H9 (cell line): Measurements from ENCODE around the gene ADRA2A. TPM values are rescaled to one million over a fixed set of nuclear protein-coding genes. Genes with fewer than 3 reads are reported as not detected.

Source experiments
- DNase-seq: peaks from one replicate; pipeline ENCODE4 v3.0.0-alpha.2; 2017
- H2AFZ ChIP-seq: one replicate; pipeline ENCODE4 v1.6.1; 2013; ENCODE audit warnings: mild to moderate bottlenecking, low read length, control low read depth, moderate library complexity
- H2AK5ac ChIP-seq: 2 replicates; pipeline ENCODE4 v1.6.1; 2013; ENCODE audit warnings: low read length, control low read depth, mixed read lengths; ENCODE audit not compliant: insufficient read length
- H2BK120ac ChIP-seq: one replicate; pipeline ENCODE4 v1.6.1; 2013; ENCODE audit warnings: low read depth, mild to moderate bottlenecking, low read length, control low read depth, inconsistent platforms; ENCODE audit not compliant: poor library complexity, severe bottlenecking
- H2BK12ac ChIP-seq: 2 replicates; pipeline ENCODE4 v1.6.1; 2013; ENCODE audit warnings: low read length, control low read depth, mixed read lengths, low read depth; ENCODE audit not compliant: insufficient read length
- H2BK15ac ChIP-seq: 2 replicates; pipeline ENCODE4 v1.6.1; 2013; ENCODE audit warnings: low read depth, low read length, control low read depth
- H2BK20ac ChIP-seq: one replicate; pipeline ENCODE4 v1.6.1; 2013; ENCODE audit warnings: low read depth, mild to moderate bottlenecking, low read length, control low read depth, inconsistent platforms; ENCODE audit not compliant: poor library complexity, severe bottlenecking
- H2BK5ac ChIP-seq: 2 replicates; pipeline ENCODE4 v1.6.1; 2013; ENCODE audit warnings: low read length, control low read depth, mixed read lengths; ENCODE audit not compliant: insufficient read length
- H3K14ac ChIP-seq: 2 replicates; pipeline ENCODE4 v1.6.1; 2013; ENCODE audit warnings: low read length, control low read depth; ENCODE audit not compliant: insufficient read depth
- H3K18ac ChIP-seq: 2 replicates; pipeline ENCODE4 v1.6.1; 2013; ENCODE audit warnings: low read depth, mild to moderate bottlenecking, mixed read lengths, low read length, control low read depth; ENCODE audit not compliant: insufficient read length
- H3K23ac ChIP-seq: 2 replicates; pipeline ENCODE4 v1.6.1; 2013; ENCODE audit warnings: low read length, control low read depth, mixed read lengths, low read depth; ENCODE audit not compliant: insufficient read length
- H3K23me2 ChIP-seq: 2 replicates; pipeline ENCODE4 v1.6.1; 2013; ENCODE audit warnings: low read depth, mild to moderate bottlenecking, mixed read lengths, low read length, control low read depth; ENCODE audit not compliant: insufficient read length, poor library complexity, severe bottlenecking
- H3K27ac ChIP-seq: 2 replicates; pipeline ENCODE4 v1.5.1; 2013; ENCODE audit warnings: low read length, control low read depth, mixed read lengths, low read depth; ENCODE audit not compliant: insufficient read length
- H3K27me3 ChIP-seq: 2 replicates; pipeline ENCODE4 v1.6.1; 2013; ENCODE audit warnings: low read length, control low read depth, inconsistent platforms; ENCODE audit not compliant: insufficient read depth
- H3K4ac ChIP-seq: 2 replicates; pipeline ENCODE4 v1.6.1; 2013; ENCODE audit warnings: low read depth, mild to moderate bottlenecking, control low read depth, inconsistent platforms, low read length, moderate library complexity
- H3K4me1 ChIP-seq: 2 replicates; pipeline ENCODE4 v1.6.1; 2013; ENCODE audit warnings: low read length, control low read depth, inconsistent platforms; ENCODE audit not compliant: insufficient read depth
- H3K4me2 ChIP-seq: 2 replicates; pipeline ENCODE4 v1.6.1; 2013; ENCODE audit warnings: low read length, control low read depth, mixed read lengths; ENCODE audit not compliant: insufficient read length, insufficient read depth
- H3K56ac ChIP-seq: 2 replicates; pipeline ENCODE4 v1.6.1; 2013; ENCODE audit warnings: low read depth, mild to moderate bottlenecking, mixed read lengths, low read length, control low read depth; ENCODE audit not compliant: insufficient read length
- H3K79me1 ChIP-seq: 2 replicates; pipeline ENCODE4 v1.6.1; 2013; ENCODE audit warnings: low read depth, mild to moderate bottlenecking, moderate library complexity, low read length, control low read depth, inconsistent platforms; ENCODE audit not compliant: insufficient read depth, poor library complexity, severe bottlenecking
- H3K79me2 ChIP-seq: 2 replicates; pipeline ENCODE4 v1.6.1; 2013; ENCODE audit warnings: low read length, control low read depth, inconsistent platforms; ENCODE audit not compliant: insufficient read depth
- H3K9ac ChIP-seq: 2 replicates; pipeline ENCODE4 v1.6.1; 2013; ENCODE audit warnings: low read length, control low read depth, mixed read lengths; ENCODE audit not compliant: insufficient read length; ENCODE audit errors: extremely low read depth
- H3K9me3 ChIP-seq: one replicate; pipeline ENCODE4 v1.6.1; 2013; ENCODE audit warnings: low read depth, low read length, inconsistent platforms; ENCODE audit not compliant: control insufficient read depth
- H3T11ph ChIP-seq: one replicate; pipeline ENCODE4 v1.6.1; 2013; ENCODE audit warnings: mild to moderate bottlenecking, low read length, control low read depth, inconsistent platforms
- H4K20me1 ChIP-seq: one replicate; pipeline ENCODE4 v1.6.1; 2013; ENCODE audit not compliant: control insufficient read depth, insufficient read length, insufficient read depth
- H4K5ac ChIP-seq: 2 replicates; pipeline ENCODE4 v1.6.1; 2013; ENCODE audit warnings: low read depth, mild to moderate bottlenecking, mixed read lengths, low read length, control low read depth; ENCODE audit not compliant: insufficient read length
- H4K8ac ChIP-seq: replicated peaks from 2 replicates; pipeline ENCODE4 v1.6.1; 2013; ENCODE audit warnings: low read length, control low read depth, mixed read lengths, low read depth; ENCODE audit not compliant: insufficient read length
- H4K91ac ChIP-seq: 2 replicates; pipeline ENCODE4 v1.6.1; 2013; ENCODE audit warnings: low read depth, mild to moderate bottlenecking, moderate library complexity, mixed read lengths, low read length, control low read depth; ENCODE audit not compliant: insufficient read length
- H3K27ac Mint-ChIP-seq, 3 experiments: 2 replicates in 2 of 3; 3 replicates in 1 of 3; pipeline ENCODE4 v1.8.0; 2020 to 2021; ENCODE audit warnings: mixed read lengths in 3 of 3, mild to moderate bottlenecking in 1 of 3, moderate library complexity in 1 of 3
- H3K27me3 Mint-ChIP-seq: 2 replicates; pipeline ENCODE4 v1.8.0; 2021; ENCODE audit warnings: low read depth, mild to moderate bottlenecking, moderate library complexity, mixed read lengths
- H3K36me3 Mint-ChIP-seq, 3 experiments: 2 replicates in 2 of 3; 3 replicates in 1 of 3; pipeline ENCODE4 v1.8.0; 2020 to 2021; ENCODE audit warnings: low read depth in 3 of 3, mixed read lengths in 3 of 3; ENCODE audit not compliant: insufficient read depth in 1 of 3
- H3K4me1 Mint-ChIP-seq, 2 experiments: 2 replicates each; pipeline ENCODE4 v1.8.0; 2020; ENCODE audit warnings: mixed read lengths in 2 of 2
- H3K4me3 Mint-ChIP-seq, 2 experiments: 2 replicates in 1 of 2; 3 replicates in 1 of 2; pipeline ENCODE4 v1.8.0; 2020 to 2021; ENCODE audit warnings: mild to moderate bottlenecking in 2 of 2, mixed read lengths in 2 of 2, moderate library complexity in 1 of 2
- H3K9me3 Mint-ChIP-seq, 2 experiments: 2 replicates in 1 of 2; 3 replicates in 1 of 2; pipeline ENCODE4 v1.8.0; 2020; ENCODE audit warnings: mild to moderate bottlenecking in 2 of 2, mixed read lengths in 2 of 2, moderate library complexity in 1 of 2
- CTCF ChIP-seq: fragments of 200-600 bp; sonication (generic); conservative IDR thresholded peaks from 3 replicates; pipeline ENCODE4 v1.8.0; 2021; ENCODE audit warnings: antibody characterized with exemption, mild to moderate bottlenecking
- WGBS: extraction: QIAGEN DNeasy Blood & Tissue Kit; methylation state at CpG from one replicate; pipeline ENCODE4 v1.1.7; 2013; ENCODE audit warnings: missing lambda C conversion rate, low lambda C conversion rate, mixed read lengths; ENCODE audit not compliant: insufficient read length; ENCODE audit errors: extremely low coverage; 5-methylcytosine and 5-hydroxymethylcytosine counted together
- total RNA-seq: library from RNA; stranded (reverse); gene quantifications from 2 replicates; pipeline ENCODE4 v1.2.1, GENCODE V29; 2021

The ADRA2A gene
- total RNA-seq, 1 experiment from 2014 or later = 1.4 TPM

- WGBS = no CpG with 5 or more reads among the region's 6 CpGs
- no peaks in the 10 kb centered on the region for H3K9me3 ChIP-seq
- H3K27ac Mint-ChIP-seq = no peak overlapping the region; a peak in 1 of 7 replicates
- no peak overlapping the region for H3K23ac ChIP-seq
- H4K20me1 ChIP-seq = no peaks in the 10 kb centered on the region
- H3K27me3 Mint-ChIP-seq = peaks cover 2% of the 10 kb centered on the region; the same call in 1 of the 2 replicates
- H3K4me1 Mint-ChIP-seq = peaks cover 15 to 16% of the 10 kb centered on the region in 2 experiments
- no peak overlapping the region for H2AFZ ChIP-seq
- H3K4me1 ChIP-seq = peaks cover under 1% of the 10 kb centered on the region
- H3K9me3 Mint-ChIP-seq = peaks cover 0 to 3% of the 10 kb centered on the region in 2 experiments; a peak in 2 of 5 replicates
- no peak overlapping the region for H3K27ac ChIP-seq
- no peak overlapping the region for H2BK12ac ChIP-seq
- no peak overlapping the region for H3K4me2 ChIP-seq
- H3K18ac ChIP-seq = no peak overlapping the region
- DNase-seq = no peak
- no peak overlapping the region for H2BK20ac ChIP-seq
- TF ChIP-seq CTCF = no peak
- H3K56ac ChIP-seq = no peak overlapping the region
- no peak overlapping the region for H3K14ac ChIP-seq
- H3K4ac ChIP-seq = no peak overlapping the region
- no peaks in the 10 kb centered on the region for H3K23me2 ChIP-seq
- no peak overlapping the region for H3T11ph ChIP-seq
- H2BK5ac ChIP-seq = no peak overlapping the region
- H2AK5ac ChIP-seq = no peak overlapping the region
- no peak overlapping the region for H2BK120ac ChIP-seq
- H3K79me1 ChIP-seq = no peaks in the 10 kb centered on the region
- no peak overlapping the region for H4K5ac ChIP-seq
- H4K91ac ChIP-seq = no peak overlapping the region
- H3K9ac ChIP-seq = no peak overlapping the region
- no peaks in the 10 kb centered on the region for H3K79me2 ChIP-seq
- no peak overlapping the region for H2BK15ac ChIP-seq
- H3K27me3 ChIP-seq = no peaks in the 10 kb centered on the region
- H4K8ac ChIP-seq = no peak overlapping the region
- H3K36me3 Mint-ChIP-seq = no peaks in the 10 kb centered on the region
- H3K4me3 Mint-ChIP-seq = no peak overlapping the region
Observed at GRCh38 chr10:111123883-111124282, 47.1 kb downstream of the ADRA2A start.
